CD14-positive monocyte (primary cell): Measurements from ENCODE around the gene C18orf54. TPM values are rescaled to one million over a fixed set of nuclear protein-coding genes. Genes with fewer than 3 reads are reported as not detected.

ENCODE experiments used
- DNase-seq, 3 donors: peaks; one replicate each; pipeline ENCODE4 v3.0.0-alpha.2; 2011 to 2022
- H2AFZ ChIP-seq: 2 replicates; pipeline ENCODE4 v1.6.0; 2012; ENCODE audit warnings: mild to moderate bottlenecking, low read depth, low read length, inconsistent platforms; ENCODE audit not compliant: insufficient read depth, poor library complexity, severe bottlenecking
- H3K27ac ChIP-seq, 2 donors: 1 replicate in 1 of 2; 2 replicates in 1 of 2; pipeline ENCODE4 v1.5.1; 2012 to 2013; ENCODE audit warnings: low read length in 2 of 2, control low read depth in 1 of 2, inconsistent platforms in 1 of 2, low read depth in 1 of 2, mild to moderate bottlenecking in 1 of 2
- H3K27me3 ChIP-seq, 2 donors: one replicate each; pipeline versions ENCODE4 v1.6.0 to v1.6.1; 2011 to 2013; ENCODE audit warnings: low read length in 2 of 2; ENCODE audit not compliant: control insufficient read depth in 2 of 2, insufficient read depth in 2 of 2
- H3K36me3 ChIP-seq, 2 donors: replicated peaks in 1 of 2; 1 replicate in 1 of 2; 2 replicates in 1 of 2; pipeline versions ENCODE4 v1.5.1 to v1.6.1; 2012 to 2013; ENCODE audit warnings: low read length in 2 of 2, control low read depth in 1 of 2, inconsistent platforms in 1 of 2, mild to moderate bottlenecking in 1 of 2; ENCODE audit not compliant: insufficient read depth in 2 of 2, control insufficient read depth in 1 of 2
- H3K4me1 ChIP-seq, 2 donors: 1 replicate in 1 of 2; 2 replicates in 1 of 2; pipeline versions ENCODE4 v1.5.1 to v1.6.1; 2012 to 2013; ENCODE audit warnings: low read length in 2 of 2, control low read depth in 1 of 2, inconsistent platforms in 1 of 2, mild to moderate bottlenecking in 1 of 2, moderate library complexity in 1 of 2; ENCODE audit not compliant: insufficient read depth in 2 of 2, control insufficient read depth in 1 of 2
- H3K4me2 ChIP-seq: replicated peaks from 2 replicates; pipeline ENCODE3; 2012; ENCODE audit warnings: low read length, moderate library complexity, mild to moderate bottlenecking; ENCODE audit not compliant: poor library complexity, severe bottlenecking; ENCODE audit errors: extremely low read depth
- H3K4me3 ChIP-seq, 3 experiments: fragments of 200-600 bp in 1 of 3; sonication (generic) in 1 of 3; replicated peaks in 1 of 3; 1 replicate in 2 of 3; 2 replicates in 1 of 3; pipeline ENCODE4 v1.5.1; 2011 to 2013; ENCODE audit warnings: low read length in 3 of 3, mild to moderate bottlenecking in 3 of 3, control low read depth in 2 of 3, low read depth in 2 of 3, inconsistent platforms in 1 of 3, moderate library complexity in 1 of 3
- H3K79me2 ChIP-seq: 2 replicates; pipeline ENCODE4 v1.6.0; 2012; ENCODE audit warnings: mild to moderate bottlenecking, control low read depth, inconsistent platforms, low read length, moderate library complexity; ENCODE audit not compliant: insufficient read depth
- H3K9ac ChIP-seq: 2 replicates; pipeline ENCODE4 v1.6.0; 2017; ENCODE audit warnings: low read length, mild to moderate bottlenecking; ENCODE audit not compliant: insufficient read depth, poor library complexity, severe bottlenecking
- H3K9me3 ChIP-seq, 2 donors: replicated peaks in 1 of 2; 1 replicate in 1 of 2; 2 replicates in 1 of 2; pipeline versions ENCODE4 v1.5.1 to v1.6.1; 2012 to 2013; ENCODE audit warnings: low read length in 2 of 2, control low read depth in 1 of 2; ENCODE audit not compliant: control insufficient read depth in 1 of 2, insufficient read depth in 1 of 2
- H4K20me1 ChIP-seq: 2 replicates; pipeline ENCODE4 v1.6.0; 2012; ENCODE audit warnings: mild to moderate bottlenecking, low read length, control low read depth, moderate library complexity; ENCODE audit not compliant: insufficient read depth
- H3K27ac Mint-ChIP-seq, 7 donors: one replicate each; pipeline ENCODE4 v1.8.0; 2020; ENCODE audit warnings: mild to moderate bottlenecking in 7 of 7, mixed read lengths in 7 of 7, moderate library complexity in 6 of 7, inconsistent platforms in 2 of 7
- H3K27me3 Mint-ChIP-seq, 3 donors: one replicate each; pipeline ENCODE4 v1.8.0; 2021 to 2022; ENCODE audit warnings: low read depth in 3 of 3, mild to moderate bottlenecking in 3 of 3, mixed read lengths in 3 of 3, moderate library complexity in 3 of 3, inconsistent platforms in 1 of 3
- H3K36me3 Mint-ChIP-seq, 2 donors: one replicate each; pipeline ENCODE4 v1.8.0; 2020; ENCODE audit warnings: mixed read lengths in 2 of 2, inconsistent platforms in 1 of 2, mild to moderate bottlenecking in 1 of 2
- H3K4me1 Mint-ChIP-seq: one replicate; pipeline ENCODE4 v1.8.0; 2020; ENCODE audit warnings: mild to moderate bottlenecking, mixed read lengths
- H3K4me3 Mint-ChIP-seq, 2 donors: one replicate each; pipeline ENCODE4 v1.8.0; 2020; ENCODE audit warnings: mild to moderate bottlenecking in 2 of 2, mixed read lengths in 2 of 2, moderate library complexity in 1 of 2
- H3K9me3 Mint-ChIP-seq, 7 donors: one replicate each; pipeline ENCODE4 v1.8.0; 2020 to 2022; ENCODE audit warnings: mixed read lengths in 7 of 7, mild to moderate bottlenecking in 6 of 7, moderate library complexity in 6 of 7, inconsistent platforms in 2 of 7
- WGBS: methylation state at CpG from one replicate; pipeline ENCODE4 v1.1.5; 2013; ENCODE audit warnings: missing lambda C conversion rate; ENCODE audit not compliant: insufficient coverage; 5-methylcytosine and 5-hydroxymethylcytosine counted together
- intact Hi-C, 2 donors: fragments of 100-400 bp; cut with micrococcal nuclease; formaldehyde crosslinking; loops; one replicate each; pipeline versions ENCODE4 v1.15.0 to v1.15.1; 2023
- polyA plus RNA-seq, 3 donors: library from polyadenylated mRNA; depleted of rRNA in 1 of 3; unstranded in 2 of 3; stranded (reverse) in 1 of 3; fragments of 300-500 nt in 2 of 3; fragments of >200 nt in 1 of 3; fragmentation: Illumina TruSeq in 2 of 3; gene quantifications; 1 replicate in 2 of 3; 2 replicates in 1 of 3; pipeline ENCODE4 v1.2.3, GENCODE V29; 2012 to 2021
- TF ChIP-seq, protein P1 (sequence below): fragments of 200-600 bp; IDR thresholded peaks from one replicate; pipeline ENCODE4 v1.8.0; 2022; ENCODE audit warnings: antibody characterized with exemption, mild to moderate bottlenecking

The C18orf54 gene
- polyA plus RNA-seq, 3 donors = 0.14 to 0.38 (median 0.29) TPM

DNA sequence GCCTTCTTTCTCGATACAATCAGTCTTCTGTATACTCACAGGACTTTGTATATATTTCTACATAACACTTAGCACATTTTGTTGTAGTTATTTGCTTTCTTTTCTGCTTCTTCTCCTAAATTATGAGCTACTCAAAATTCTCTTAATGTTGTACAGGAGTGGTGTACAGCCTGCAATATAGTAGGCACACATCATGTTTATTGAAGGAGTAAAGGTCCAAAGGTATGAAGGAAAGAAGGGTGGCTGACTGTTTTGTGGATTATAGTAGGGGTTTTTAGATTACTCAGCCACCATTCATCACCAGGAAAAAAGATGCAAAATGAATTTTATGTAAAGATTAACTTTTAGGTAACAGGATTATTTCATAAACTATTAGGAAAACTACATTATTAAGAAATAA is 54.1 kb downstream of the C18orf54 start:
- no peaks in the 10 kb centered on the region for H3K27me3 ChIP-seq
- Mint-ChIP-seq H3K27ac (no peak overlapping the region), H3K36me3 (no peaks in the 10 kb centered on the region), H3K9me3 (peaks cover 0 to 2% (median 0%) of the 10 kb centered on the region in 7 donors), H3K27me3 (peaks cover 0 to 5% (median 2%) of the 10 kb centered on the region in 3 donors), H3K4me1 (no peaks in the 10 kb centered on the region), H3K4me3 (no peak overlapping the region)
- no peaks in the 10 kb centered on the region for H3K79me2 ChIP-seq
- H3K9me3 ChIP-seq = no peaks in the 10 kb centered on the region
- H3K4me2 ChIP-seq = no peak overlapping the region
- whole genome bisulfite sequencing = no CpG with 5 or more reads among the region's 1 CpG
- no peak overlapping the region for H3K4me3 ChIP-seq
- H3K27ac ChIP-seq = no peak overlapping the region
- no peak overlapping the region for H2AFZ ChIP-seq
- H3K36me3 ChIP-seq = no peaks in the 10 kb centered on the region
- no peak for DNase-seq
- H3K9ac ChIP-seq = no peak overlapping the region
- intact Hi-C loops = no loop called here
- H4K20me1 ChIP-seq = no peaks in the 10 kb centered on the region
- H3K4me1 ChIP-seq = no peaks in the 10 kb centered on the region
- TF ChIP-seq, protein P1, sequence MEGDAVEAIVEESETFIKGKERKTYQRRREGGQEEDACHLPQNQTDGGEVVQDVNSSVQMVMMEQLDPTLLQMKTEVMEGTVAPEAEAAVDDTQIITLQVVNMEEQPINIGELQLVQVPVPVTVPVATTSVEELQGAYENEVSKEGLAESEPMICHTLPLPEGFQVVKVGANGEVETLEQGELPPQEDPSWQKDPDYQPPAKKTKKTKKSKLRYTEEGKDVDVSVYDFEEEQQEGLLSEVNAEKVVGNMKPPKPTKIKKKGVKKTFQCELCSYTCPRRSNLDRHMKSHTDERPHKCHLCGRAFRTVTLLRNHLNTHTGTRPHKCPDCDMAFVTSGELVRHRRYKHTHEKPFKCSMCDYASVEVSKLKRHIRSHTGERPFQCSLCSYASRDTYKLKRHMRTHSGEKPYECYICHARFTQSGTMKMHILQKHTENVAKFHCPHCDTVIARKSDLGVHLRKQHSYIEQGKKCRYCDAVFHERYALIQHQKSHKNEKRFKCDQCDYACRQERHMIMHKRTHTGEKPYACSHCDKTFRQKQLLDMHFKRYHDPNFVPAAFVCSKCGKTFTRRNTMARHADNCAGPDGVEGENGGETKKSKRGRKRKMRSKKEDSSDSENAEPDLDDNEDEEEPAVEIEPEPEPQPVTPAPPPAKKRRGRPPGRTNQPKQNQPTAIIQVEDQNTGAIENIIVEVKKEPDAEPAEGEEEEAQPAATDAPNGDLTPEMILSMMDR = no peak

DNA sequence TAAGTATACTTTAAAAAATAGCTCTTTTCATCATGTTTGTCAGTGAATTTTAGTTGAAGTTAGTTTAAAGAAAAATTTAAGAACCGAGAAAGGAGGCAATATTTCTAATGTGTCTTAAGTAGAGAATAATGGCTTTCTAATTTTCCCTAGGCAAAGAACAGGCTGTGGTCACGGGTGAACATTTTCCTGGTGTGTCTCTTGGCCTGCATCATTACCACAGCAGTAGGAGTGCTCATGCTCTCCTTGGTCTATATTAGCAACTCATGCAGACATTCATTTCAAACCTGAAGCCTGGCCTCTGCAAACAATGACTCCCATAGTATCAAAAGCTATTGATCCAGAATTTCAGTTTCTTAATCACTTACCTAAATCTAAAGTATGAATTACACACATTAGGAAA is 57.4 kb downstream of the C18orf54 start:
- TF ChIP-seq, protein P1 = no peak
- Histone ChIP-seq H3K4me1 (no peaks in the 10 kb centered on the region), H4K20me1 (no peaks in the 10 kb centered on the region), H3K4me3 (no peak overlapping the region), H3K9me3 (no peaks in the 10 kb centered on the region), H3K27ac (no peak overlapping the region), H3K36me3 (no peaks in the 10 kb centered on the region), H3K79me2 (no peaks in the 10 kb centered on the region), H3K27me3 (no peaks in the 10 kb centered on the region), H3K9ac (no peak overlapping the region), H2AFZ (no peak overlapping the region), H3K4me2 (no peak overlapping the region)
- H3K4me1 Mint-ChIP-seq = no peaks in the 10 kb centered on the region
- no peaks in the 10 kb centered on the region for H3K36me3 Mint-ChIP-seq
- DNase-seq = no peak
- WGBS = 100% methylated on average over 1 of the region's 2 CpGs
- peaks cover 0 to 2% (median 0%) of the 10 kb centered on the region in 7 donors for H3K9me3 Mint-ChIP-seq
- intact Hi-C loops = no loop called here
- H3K27me3 Mint-ChIP-seq = peaks cover 0 to 5% (median 4%) of the 10 kb centered on the region in 3 donors
- no peak overlapping the region for H3K27ac Mint-ChIP-seq
- no peak overlapping the region for H3K4me3 Mint-ChIP-seq
